HUES6 (cell line): ENCODE measurements around the gene MTRF1L.

Source experiments
- H3K27ac ChIP-seq: 2 replicates; pipeline ENCODE4 v1.7.0; 2013; ENCODE audit warnings: low read depth, mild to moderate bottlenecking, low read length, inconsistent platforms
- H3K27me3 ChIP-seq: 2 replicates; pipeline ENCODE4 v1.6.1; 2013; ENCODE audit warnings: low read length; ENCODE audit not compliant: control insufficient read depth, insufficient read depth
- H3K36me3 ChIP-seq: 2 replicates; pipeline ENCODE4 v1.6.1; 2013; ENCODE audit warnings: low read length; ENCODE audit not compliant: control insufficient read depth, insufficient read depth
- H3K4me1 ChIP-seq: 2 replicates; pipeline ENCODE4 v1.6.1; 2013; ENCODE audit warnings: low read length; ENCODE audit not compliant: control insufficient read depth, insufficient read depth
- H3K4me3 ChIP-seq: 2 replicates; pipeline ENCODE4 v1.5.1; 2013; ENCODE audit warnings: low read depth, low read length
- H3K9ac ChIP-seq: one replicate; pipeline ENCODE4 v1.6.1; 2013; ENCODE audit warnings: mild to moderate bottlenecking, low read length
- H3K9me3 ChIP-seq: 2 replicates; pipeline ENCODE4 v1.6.1; 2013; ENCODE audit warnings: low read depth, low read length; ENCODE audit not compliant: control insufficient read depth, insufficient read depth

Gene MTRF1L

GRCh38 chr6:153031335-153031955, 28.9 kb upstream of the MTRF1L start:
- Histone ChIP-seq H3K4me1 (peaks cover 10% of the 10 kb centered on the region), H3K9me3 (no peaks in the 10 kb centered on the region), H3K4me3 (no peak overlapping the region), H3K27me3 (no peaks in the 10 kb centered on the region), H3K9ac (no peak overlapping the region), H3K27ac (no peak overlapping the region), H3K36me3 (no peaks in the 10 kb centered on the region)

GRCh38 chr6:153028963-153029362, 26.5 kb upstream of the MTRF1L start:
- Histone ChIP-seq H3K9me3 (no peaks in the 10 kb centered on the region), H3K4me3 (no peak overlapping the region), H3K27ac (no peak overlapping the region), H3K27me3 (no peaks in the 10 kb centered on the region), H3K9ac (no peak overlapping the region), H3K4me1 (peaks cover 10% of the 10 kb centered on the region), H3K36me3 (no peaks in the 10 kb centered on the region)

GRCh38 chr6:153028286-153028685, 25.8 kb upstream of the MTRF1L start:
- Histone ChIP-seq H3K4me3 (no peak overlapping the region), H3K27me3 (no peaks in the 10 kb centered on the region), H3K36me3 (no peaks in the 10 kb centered on the region), H3K27ac (no peak overlapping the region), H3K9me3 (no peaks in the 10 kb centered on the region), H3K9ac (no peak overlapping the region), H3K4me1 (peaks cover 10% of the 10 kb centered on the region)

GRCh38 chr6:153027480-153027879, 25.0 kb upstream of the MTRF1L start:
- H3K9me3 ChIP-seq, result no peaks in the 10 kb centered on the region

GRCh38 chr6:153024709-153025017, 22.2 kb upstream of the MTRF1L start:
- H3K9me3 ChIP-seq, result no peaks in the 10 kb centered on the region

More at GRCh38 chr6:153027480-153027879, 25.0 kb upstream of the MTRF1L start:
- no peak overlapping the region for H3K4me3 ChIP-seq
- H3K27ac ChIP-seq, result no peak overlapping the region
- no peaks in the 10 kb centered on the region for H3K27me3 ChIP-seq
- no peaks in the 10 kb centered on the region for H3K36me3 ChIP-seq
- H3K9ac ChIP-seq, result no peak overlapping the region
- peaks cover 10% of the 10 kb centered on the region for H3K4me1 ChIP-seq

GRCh38 chr6:153023977-153024708, 21.6 kb upstream of the MTRF1L start:
- H3K27me3 ChIP-seq, result no peaks in the 10 kb centered on the region
- no peaks in the 10 kb centered on the region for H3K9me3 ChIP-seq
- no peak overlapping the region for H3K27ac ChIP-seq

More at GRCh38 chr6:153024709-153025017, 22.2 kb upstream of the MTRF1L start:
- no peak overlapping the region for H3K9ac ChIP-seq
- no peaks in the 10 kb centered on the region for H3K27me3 ChIP-seq
- no peak overlapping the region for H3K27ac ChIP-seq
- no peaks in the 10 kb centered on the region for H3K4me1 ChIP-seq
- H3K36me3 ChIP-seq, result no peaks in the 10 kb centered on the region
- H3K4me3 ChIP-seq, result no peak overlapping the region

GRCh38 chr6:153018355-153018754, 15.8 kb upstream of the MTRF1L start:
- Histone ChIP-seq H3K9ac (no peak overlapping the region), H3K27ac (no peak overlapping the region), H3K27me3 (no peaks in the 10 kb centered on the region), H3K36me3 (no peaks in the 10 kb centered on the region), H3K4me1 (no peaks in the 10 kb centered on the region), H3K4me3 (no peak overlapping the region), H3K9me3 (no peaks in the 10 kb centered on the region)

More at GRCh38 chr6:153023977-153024708, 21.6 kb upstream of the MTRF1L start:
- no peaks in the 10 kb centered on the region for H3K36me3 ChIP-seq
- no peaks in the 10 kb centered on the region for H3K4me1 ChIP-seq
- H3K9ac ChIP-seq, result no peak overlapping the region
- H3K4me3 ChIP-seq, result no peak overlapping the region

- no peaks in the 10 kb centered on the region for H3K4me1 ChIP-seq
- no peaks in the 10 kb centered on the region for H3K9me3 ChIP-seq
- H3K9ac ChIP-seq, result no peak overlapping the region
- H3K27me3 ChIP-seq, result no peaks in the 10 kb centered on the region
- H3K4me3 ChIP-seq, result no peak overlapping the region
- no peaks in the 10 kb centered on the region for H3K36me3 ChIP-seq
- no peak overlapping the region for H3K27ac ChIP-seq
Measured at GRCh38 chr6:153016846-153017245, 14.3 kb upstream of the MTRF1L start.

GRCh38 chr6:153015094-153015640, 12.7 kb upstream of the MTRF1L start:
- Histone ChIP-seq H3K36me3 (no peaks in the 10 kb centered on the region), H3K4me1 (no peaks in the 10 kb centered on the region), H3K9me3 (no peaks in the 10 kb centered on the region), H3K27ac (no peak overlapping the region), H3K9ac (no peak overlapping the region), H3K27me3 (no peaks in the 10 kb centered on the region), H3K4me3 (no peak overlapping the region)

GRCh38 chr6:153013438-153013837, 10.9 kb upstream of the MTRF1L start:
- Histone ChIP-seq H3K4me1 (no peaks in the 10 kb centered on the region), H3K4me3 (no peak overlapping the region), H3K36me3 (no peaks in the 10 kb centered on the region), H3K9ac (no peak overlapping the region), H3K27me3 (no peaks in the 10 kb centered on the region), H3K27ac (no peak overlapping the region), H3K9me3 (no peaks in the 10 kb centered on the region)

GRCh38 chr6:153012856-153013255, 10.3 kb upstream of the MTRF1L start:
- no peak overlapping the region for H3K9ac ChIP-seq

More at GRCh38 chr6:153012856-153013255, 10.3 kb upstream of the MTRF1L start:
- Histone ChIP-seq H3K4me3 (no peak overlapping the region), H3K4me1 (no peaks in the 10 kb centered on the region), H3K9me3 (no peaks in the 10 kb centered on the region), H3K36me3 (no peaks in the 10 kb centered on the region), H3K27me3 (no peaks in the 10 kb centered on the region), H3K27ac (no peak overlapping the region)
